Aorta (tissue), 5 donors: ENCODE data around the gene POLR1H. TPM values are rescaled to one million over a fixed set of nuclear protein-coding genes. Genes with fewer than 3 reads are reported as not detected.

Source experiments
- ATAC-seq: fragments of 200-7000 bp; cut with Tn5 transposase; one replicate; pipeline ENCODE4 v1.9.1; 2022; ENCODE audit warnings: moderate library complexity; ENCODE audit not compliant: low FRiP score
- DNase-seq, 2 donors: peaks; one replicate each; pipeline ENCODE4 v3.0.0-alpha.2; 2020
- H3K27ac ChIP-seq, 2 donors: one replicate each; pipeline ENCODE4 v1.5.1; 2013; ENCODE audit warnings: low read length in 2 of 2, mild to moderate bottlenecking in 2 of 2, moderate library complexity in 2 of 2, control low read depth in 1 of 2, inconsistent platforms in 1 of 2, low read depth in 1 of 2
- H3K27me3 ChIP-seq, 2 donors: one replicate each; pipeline ENCODE4 v1.6.1; 2013; ENCODE audit warnings: control low read depth in 1 of 2, low read length in 1 of 2, mild to moderate bottlenecking in 1 of 2, moderate library complexity in 1 of 2; ENCODE audit not compliant: insufficient read depth in 2 of 2, control insufficient read depth in 1 of 2
- H3K36me3 ChIP-seq, 2 donors: one replicate each; pipeline ENCODE4 v1.6.1; 2013; ENCODE audit warnings: control low read depth in 1 of 2, low read length in 1 of 2, mild to moderate bottlenecking in 1 of 2; ENCODE audit not compliant: insufficient read depth in 2 of 2, control insufficient read depth in 1 of 2
- H3K4me1 ChIP-seq, 2 donors: one replicate each; pipeline ENCODE4 v1.6.1; 2013; ENCODE audit warnings: low read length in 2 of 2, control low read depth in 1 of 2, mild to moderate bottlenecking in 1 of 2, moderate library complexity in 1 of 2; ENCODE audit not compliant: insufficient read depth in 2 of 2, control insufficient read depth in 1 of 2
- H3K4me3 ChIP-seq, 2 donors: one replicate each; pipeline ENCODE4 v1.5.1; 2013; ENCODE audit warnings: low read length in 2 of 2, control low read depth in 1 of 2, mild to moderate bottlenecking in 1 of 2
- H3K9me3 ChIP-seq: one replicate; pipeline ENCODE4 v1.6.1; 2013; ENCODE audit warnings: mild to moderate bottlenecking, low read length; ENCODE audit not compliant: control insufficient read depth
- WGBS, 2 donors: extraction: QIAGEN DNeasy Blood & Tissue Kit; methylation state at CpG; one replicate each; pipeline ENCODE4 v1.1.7; 2013; 5-methylcytosine and 5-hydroxymethylcytosine counted together
- intact Hi-C, 2 donors: fragments of 100-400 bp; cut with DNase I; formaldehyde crosslinking; loops; one replicate each; pipeline versions ENCODE4 v1.14.2 to v1.15.0; 2022
- polyA plus RNA-seq, 2 donors: library from polyadenylated mRNA; stranded (reverse); fragments of 200-250 nt; gene quantifications; one replicate each; pipeline ENCODE4 v1.2.3, GENCODE V29; 2013
- total RNA-seq, 2 donors: library from RNA; stranded (reverse); fragmentation: NEBNext Ultra II Directional; extraction: Animal tissue kit (Norgen Biotek cat#: 25700); gene quantifications; one replicate each; pipeline ENCODE4 v1.2.1, GENCODE V29; 2021
- donor health status: healthy with polysubstance abuse.
- donor health status: Bipolar disorder and iron deficiency.
- donor health status: DM: no; HTN: no; CAD: no.
- donor health status: DM: no; HTN: no; CAD: no.
- donor health status: DM: yes; HTN: yes; CAD: no.

POLR1H gene
- total and polyA plus RNA-seq, 4 donors = 20.5 to 42.1 (median 21.2) TPM

DNA sequence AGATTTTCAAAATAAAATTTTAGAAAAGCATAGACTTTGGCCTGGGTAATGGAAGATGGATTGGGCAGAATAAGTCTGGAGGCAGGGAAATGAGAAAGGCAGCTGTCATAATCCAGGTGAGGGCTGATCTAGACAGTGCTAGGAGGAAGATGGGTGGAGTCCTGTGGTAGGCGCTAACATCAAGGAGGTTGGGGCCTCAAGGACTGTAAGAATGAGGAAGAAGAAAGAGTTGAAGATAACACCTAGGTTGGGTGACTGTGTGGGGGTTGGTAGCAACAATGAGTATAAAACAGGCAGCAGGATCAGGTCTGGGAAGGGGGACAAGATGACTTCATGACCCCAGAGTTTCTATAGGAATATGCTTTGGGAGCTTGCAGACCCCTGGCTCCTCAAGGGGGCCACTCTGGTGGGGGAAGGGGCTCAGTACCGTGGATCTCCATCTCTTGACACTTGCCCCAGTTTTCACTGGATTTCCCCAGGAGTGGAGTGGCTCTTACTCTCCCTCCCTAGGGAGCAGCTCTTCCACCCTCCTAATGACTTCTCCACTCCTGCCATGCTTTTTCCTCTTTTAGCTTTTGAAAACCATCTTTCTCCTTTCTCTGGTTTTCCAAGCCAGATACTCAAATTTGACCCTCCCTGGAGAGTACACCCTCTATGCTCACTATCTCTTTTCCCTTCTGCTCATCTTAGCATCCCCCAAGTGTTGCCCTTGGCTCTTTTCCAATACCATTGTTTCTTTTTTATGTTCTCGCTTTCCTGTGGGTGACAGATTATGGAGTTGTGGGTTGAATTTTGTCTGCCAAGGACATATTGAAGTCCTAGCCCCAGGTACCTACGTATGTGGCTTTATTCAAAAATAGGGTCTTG, 37.1 kb downstream of the POLR1H start:
- Histone ChIP-seq H3K9me3 (peaks cover 1% of the 10 kb centered on the region), H3K4me1 (no peaks in the 10 kb centered on the region), H3K27me3 (peaks cover 0 to 4% of the 10 kb centered on the region in 2 donors), H3K4me3 (no peak overlapping the region), H3K27ac (no peak overlapping the region), H3K36me3 (no peaks in the 10 kb centered on the region)
- ATAC-seq (no peak), DNase-seq (no peak)
- 62 to 73% methylated on average over 4 of the region's 4 CpGs for WGBS, 2 donors
- intact Hi-C loops = no loop called here

DNA sequence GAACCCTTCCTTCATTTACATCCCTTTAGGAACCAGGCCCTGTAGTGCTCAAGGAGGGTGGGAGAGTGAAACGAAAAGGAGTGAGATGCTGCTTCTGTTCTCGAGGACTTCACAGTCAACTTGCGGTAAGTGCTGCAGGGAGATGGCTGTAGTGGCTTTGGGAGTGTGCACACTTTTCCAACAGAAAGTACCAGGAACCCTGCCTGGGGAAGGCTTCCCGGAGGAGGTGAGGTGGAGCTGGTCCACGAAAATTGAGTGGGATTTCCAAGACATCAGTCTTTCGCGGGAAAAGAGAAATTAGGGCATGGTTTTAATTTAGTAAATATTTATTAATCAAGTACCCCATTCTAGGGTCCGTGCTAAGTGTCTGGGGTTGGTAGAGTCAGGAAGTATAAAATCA, 39.1 kb downstream of the POLR1H start:
- H3K9me3 ChIP-seq = peaks cover 1% of the 10 kb centered on the region
- no peak for ATAC-seq
- WGBS, 2 donors = 17 to 22% methylated on average over 8 of the region's 8 CpGs
- intact Hi-C loops = no loop called here
- peaks cover 0 to 4% of the 10 kb centered on the region in 2 donors for H3K27me3 ChIP-seq
- H3K36me3 ChIP-seq = no peaks in the 10 kb centered on the region
- DNase-seq = no peak
- H3K27ac ChIP-seq = no peak overlapping the region
- no peak overlapping the region for H3K4me3 ChIP-seq
- H3K4me1 ChIP-seq = no peaks in the 10 kb centered on the region

DNA sequence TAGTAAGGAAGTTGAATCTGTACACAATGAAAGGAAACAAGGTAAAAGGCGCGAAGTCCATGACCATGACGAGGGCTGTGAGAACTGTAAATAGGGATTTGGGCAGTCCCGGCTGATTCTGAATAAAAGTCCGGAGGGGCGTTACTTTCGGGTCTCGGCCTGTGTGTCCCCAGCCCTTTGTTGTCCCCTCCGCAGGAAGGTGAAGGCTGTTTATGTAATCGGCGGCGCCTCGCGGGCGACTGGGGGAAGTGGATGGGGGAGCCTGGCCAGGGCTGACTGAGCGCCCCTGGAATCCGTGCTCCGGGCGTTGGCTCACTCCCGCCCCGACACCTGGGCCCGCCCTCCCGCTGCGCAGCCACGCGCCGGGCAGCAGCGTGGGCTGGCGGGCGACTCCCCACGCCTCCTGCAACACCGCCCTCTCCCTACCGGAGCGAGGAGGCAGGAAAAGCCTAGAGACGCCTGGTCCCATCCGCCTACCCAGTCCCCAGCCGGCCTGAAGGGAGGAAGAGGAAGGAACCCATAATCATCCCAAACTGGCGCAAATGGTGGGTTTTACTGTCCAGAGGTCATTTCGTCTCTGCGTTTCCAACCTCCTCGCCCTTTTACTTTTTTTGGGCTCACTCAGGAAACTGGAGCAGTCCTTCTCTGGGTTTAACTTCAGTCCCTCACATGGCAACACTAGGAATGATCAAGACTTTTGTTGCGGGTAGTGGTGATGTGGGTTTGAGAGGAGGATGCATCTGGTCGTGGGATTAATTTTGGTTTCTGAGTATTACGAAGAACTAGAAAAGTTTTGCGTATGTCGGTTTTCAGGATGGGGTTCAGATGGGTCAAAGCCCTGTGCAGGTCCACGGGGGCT, 39.7 kb downstream of the POLR1H start:
- ATAC-seq = no peak
- no peaks in the 10 kb centered on the region for H3K36me3 ChIP-seq
- DNase-seq = peak in 1 of 2 donors; percentile 53
- WGBS, 2 donors = 3% methylated on average over 47 of the region's 47 CpGs
- no peak overlapping the region for H3K4me3 ChIP-seq
- peaks cover 0 to 3% of the 10 kb centered on the region in 2 donors for H3K27me3 ChIP-seq
- no peaks in the 10 kb centered on the region for H3K4me1 ChIP-seq
- intact Hi-C loops = no loop called here
- peaks cover 1% of the 10 kb centered on the region for H3K9me3 ChIP-seq
- H3K27ac ChIP-seq = no peak overlapping the region

DNA sequence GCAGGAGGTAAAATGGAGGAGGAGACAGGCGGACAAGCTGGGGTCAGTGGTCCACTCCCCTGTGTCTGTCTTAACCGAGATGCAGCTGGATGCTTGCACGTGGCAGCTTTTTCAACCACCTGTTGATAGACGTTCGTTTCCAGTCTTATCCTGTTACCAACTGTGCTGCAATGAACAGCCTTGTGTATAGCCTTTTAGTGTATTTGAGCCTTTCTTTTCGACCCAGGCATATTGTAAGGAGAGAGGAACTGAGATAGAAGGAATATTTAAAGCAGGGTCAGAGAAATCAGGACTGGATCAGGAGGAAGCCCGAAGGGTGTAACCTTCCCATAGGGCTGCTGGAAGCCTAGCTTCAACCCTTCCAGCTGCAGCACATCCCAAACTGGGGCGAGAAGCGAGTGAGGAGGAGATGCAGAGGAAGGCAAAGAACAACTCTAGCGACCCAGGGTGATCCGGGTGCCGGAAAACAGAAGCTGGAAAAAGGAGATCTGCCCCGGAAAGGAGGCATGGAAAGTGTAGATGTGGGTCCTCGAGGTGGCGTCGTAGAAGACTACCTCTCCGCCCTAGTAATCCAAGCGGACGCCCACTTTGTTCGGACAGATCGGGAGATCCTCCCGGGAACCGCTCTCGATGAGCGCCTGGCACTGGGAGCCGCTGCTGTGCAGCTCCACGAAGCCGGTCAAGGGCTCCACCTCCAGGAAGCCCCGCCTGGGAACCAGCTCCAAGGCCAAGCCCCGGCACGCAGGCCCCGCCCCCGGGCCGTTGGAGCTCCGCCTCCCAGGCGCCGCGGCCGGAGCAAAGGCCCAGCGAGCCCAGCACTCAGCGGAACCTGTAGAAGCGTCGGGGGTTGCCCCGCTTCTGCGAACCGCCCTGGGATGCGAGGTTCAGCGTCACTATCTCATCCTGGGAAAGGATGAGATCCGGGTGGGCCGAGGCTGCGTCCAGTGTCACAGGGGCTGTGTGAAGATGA, 40.7 kb downstream of the POLR1H start:
- peak; percentile 97 for ATAC-seq
- Histone ChIP-seq H3K9me3 (peaks cover 1% of the 10 kb centered on the region), H3K27ac (no peak overlapping the region), H3K36me3 (no peaks in the 10 kb centered on the region), H3K4me1 (no peaks in the 10 kb centered on the region), H3K27me3 (peaks cover 0 to 3% of the 10 kb centered on the region in 2 donors), H3K4me3 (peak overlapping the region; percentile 12 to 14)
- 4% methylated on average over 51 of the region's 51 CpGs for WGBS, 2 donors
- DNase-seq = peak; percentile 95 to 97
- intact Hi-C loops = loop anchor here (1.0 to 2.0 kb wide), 2 partner anchors 29 to 34 kb away; partner anchors contain the start of gene PPP1R11 (in 1 of the 2)

DNA sequence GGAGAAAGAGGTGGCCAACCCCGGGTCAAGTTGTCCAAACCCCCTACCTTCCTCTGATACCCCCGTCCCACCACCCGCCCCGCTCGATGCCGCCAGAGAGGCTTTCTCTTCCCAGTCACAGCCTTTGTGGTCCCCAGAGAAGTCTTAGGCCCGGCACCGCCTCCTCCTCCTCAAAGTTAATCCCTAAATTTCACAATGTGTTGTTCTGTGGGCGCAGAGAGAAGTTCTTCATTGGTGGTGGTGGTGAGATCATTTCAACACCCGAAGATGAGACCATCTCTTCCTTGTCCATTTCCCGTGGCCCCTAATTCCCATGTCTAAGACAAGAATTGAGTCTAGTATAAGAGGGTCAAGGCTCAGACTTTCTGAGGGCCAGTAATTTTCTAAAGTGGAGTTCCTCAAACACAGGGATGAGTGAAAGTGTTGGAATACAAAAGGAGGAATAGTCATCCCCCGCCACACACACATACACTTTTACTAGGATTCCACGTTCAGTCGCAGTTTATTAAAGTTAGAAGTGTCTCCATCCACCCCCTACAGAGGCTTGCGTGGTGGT, 41.4 kb downstream of the POLR1H start:
- Histone ChIP-seq H3K4me1 (no peaks in the 10 kb centered on the region), H3K27me3 (peaks cover 0 to 3% of the 10 kb centered on the region in 2 donors), H3K27ac (no peak overlapping the region), H3K36me3 (no peaks in the 10 kb centered on the region), H3K4me3 (no peak overlapping the region), H3K9me3 (no peaks in the 10 kb centered on the region)
- intact Hi-C loops = loop anchor here (1.0 to 2.0 kb wide), 2 partner anchors 28 to 35 kb away; partner anchors contain the start of gene PPP1R11 (in 1 of the 2)
- 56 to 60% methylated on average over 15 of the region's 15 CpGs for whole genome bisulfite sequencing, 2 donors
- ATAC-seq (peak; percentile 51), DNase-seq (no peak)

DNA sequence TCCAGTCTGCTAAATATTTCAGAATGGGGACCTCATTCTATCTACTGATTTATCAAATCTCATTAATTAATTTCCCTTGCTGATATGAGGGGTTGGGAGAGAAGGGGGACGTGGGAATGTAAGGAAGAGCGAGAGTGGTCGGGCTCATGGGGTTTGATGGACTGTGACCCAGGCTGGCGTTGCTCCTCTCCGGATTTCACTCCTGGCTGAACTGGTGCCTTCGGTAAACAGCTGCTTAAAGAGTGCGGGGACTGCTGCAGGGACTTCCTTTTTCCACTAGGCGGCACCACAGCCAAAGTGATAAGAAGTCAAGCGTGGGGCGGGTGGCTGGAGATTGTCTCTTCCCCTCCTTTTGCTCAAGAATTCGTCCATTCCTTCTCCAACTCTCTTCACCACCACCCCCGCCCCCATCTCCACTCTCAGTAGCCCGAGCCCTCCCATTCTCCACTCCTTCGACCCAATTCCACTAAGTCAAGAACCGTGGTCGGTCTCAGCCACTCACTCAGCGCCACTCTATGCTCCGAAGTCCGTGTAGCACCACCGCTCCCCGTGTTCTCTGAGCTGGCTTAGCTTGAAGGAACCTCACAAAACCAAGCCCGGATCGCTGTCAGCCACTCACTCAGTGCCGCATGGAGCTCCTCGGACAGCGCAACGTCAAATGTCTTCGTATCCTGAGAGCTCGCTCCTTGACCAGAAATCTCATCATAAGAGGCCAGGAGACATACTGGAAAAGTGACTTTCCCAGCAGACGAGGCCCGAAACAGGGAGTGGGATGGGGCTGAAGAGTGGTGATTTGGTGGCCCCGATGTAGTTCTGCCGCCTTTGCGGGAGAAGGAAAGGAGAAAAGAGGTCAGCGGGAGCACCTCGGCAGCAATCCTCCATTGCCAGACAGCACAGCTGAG, 42.2 kb downstream of the POLR1H start:
- no peaks in the 10 kb centered on the region for H3K4me1 ChIP-seq

DNA sequence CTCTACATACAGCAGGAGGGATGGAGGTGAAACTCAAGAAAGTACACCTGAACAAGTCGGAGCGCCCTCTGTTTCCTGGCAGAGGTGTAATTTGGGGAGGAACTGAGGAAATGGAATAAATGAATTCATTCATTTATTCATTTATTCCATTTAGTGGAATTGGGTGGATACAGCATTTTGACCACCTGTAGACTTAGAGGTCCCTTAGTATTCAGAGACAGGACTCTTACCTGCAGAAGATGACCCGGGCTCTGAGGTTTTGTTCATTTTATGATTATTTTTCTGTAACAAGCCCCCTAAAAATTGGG, 42.8 kb downstream of the POLR1H start:
- H3K4me3 ChIP-seq = no peak overlapping the region
- no peak overlapping the region for H3K27ac ChIP-seq
- no peak for DNase-seq
- no peaks in the 10 kb centered on the region for H3K27me3 ChIP-seq
- no peak for ATAC-seq
- H3K36me3 ChIP-seq = no peaks in the 10 kb centered on the region
- no peaks in the 10 kb centered on the region for H3K9me3 ChIP-seq
- intact Hi-C loops = loop anchor here (1.0 to 2.0 kb wide), 2 partner anchors 27 kb away; no protein-coding TSS in a partner anchor
- H3K4me1 ChIP-seq = no peaks in the 10 kb centered on the region
- 52 to 56% methylated on average over 3 of the region's 3 CpGs for WGBS, 2 donors

More for the DNA sequence above, 42.2 kb downstream of the POLR1H start:
- Histone ChIP-seq H3K4me3 (peak overlapping the region in 1 of 2 donors; percentile 1), H3K27ac (no peak overlapping the region), H3K27me3 (peaks cover 0 to under 1% of the 10 kb centered on the region in 2 donors), H3K36me3 (no peaks in the 10 kb centered on the region), H3K9me3 (no peaks in the 10 kb centered on the region)
- intact Hi-C loops = loop anchor here (1.0 to 2.0 kb wide), 3 partner anchors 28 to 36 kb away; partner anchors contain the start of gene PPP1R11 (in 1 of the 2)
- DNase-seq = peak; percentile 90 to 92
- WGBS, 2 donors = 4 to 5% methylated on average over 36 of the region's 36 CpGs
- ATAC-seq = peak; percentile 93
